Gastroesophageal sphincter (tissue), 4 donors: ENCODE measurements around the gene DNAJB12. TPM values are rescaled to one million over a fixed set of nuclear protein-coding genes. Genes with fewer than 3 reads are reported as not detected.

Experiments
- ATAC-seq: fragments of 150-250 bp; one replicate; pipeline ENCODE4 v1.9.1; 2016; ENCODE audit warnings: mild to moderate bottlenecking, moderate library complexity
- H3K27ac ChIP-seq, 4 donors: fragments of 200-600 bp; sonication (generic) in 3 of 4; 1 replicate in 3 of 4; 2 replicates in 1 of 4; pipeline ENCODE4 v1.5.1; 2016 to 2019
- H3K27me3 ChIP-seq: fragments of 200-600 bp; sonication (generic); one replicate; pipeline ENCODE4 v1.5.1; 2019
- H3K36me3 ChIP-seq, 2 donors: fragments of 200-600 bp; sonication (generic); one replicate each; pipeline ENCODE4 v1.5.1; 2019; ENCODE audit warnings: control low read depth in 1 of 2
- H3K4me1 ChIP-seq, 3 donors: fragments of 200-600 bp; sonication (generic); 1 replicate in 2 of 3; 2 replicates in 1 of 3; pipeline ENCODE4 v1.5.1; 2016 to 2019; ENCODE audit warnings: control low read depth in 2 of 3
- H3K4me3 ChIP-seq, 2 donors: fragments of 200-600 bp; sonication (generic); one replicate each; pipeline ENCODE4 v1.5.1; 2019; ENCODE audit warnings: mild to moderate bottlenecking in 1 of 2, moderate library complexity in 1 of 2
- H3K9me3 ChIP-seq, 3 donors: fragments of 200-600 bp; sonication (generic); one replicate each; pipeline ENCODE4 v1.5.1; 2017 to 2019; ENCODE audit warnings: control low read depth in 2 of 3
- EP300 ChIP-seq: sonication (generic); formaldehyde crosslinking; IDR thresholded peaks from one replicate; pipeline ENCODE4 v1.6.1; 2017; ENCODE audit warnings: antibody characterized with exemption, mild to moderate bottlenecking
- POLR2A ChIP-seq, 2 donors: fragments of 450-650 bp; IDR thresholded peaks; one replicate each; pipeline ENCODE4 v1.6.1; 2017; ENCODE audit warnings: antibody characterized with exemption in 2 of 2, mild to moderate bottlenecking in 2 of 2, moderate library complexity in 1 of 2
- POLR2AphosphoS5 ChIP-seq: sonication (generic); formaldehyde crosslinking; IDR thresholded peaks from one replicate; pipeline ENCODE4 v1.6.1; 2017; ENCODE audit warnings: antibody characterized with exemption
- WGBS, 2 donors: methylation state at CpG; one replicate each; pipeline ENCODE4 v1.1.5; 2018; ENCODE audit warnings: low coverage in 1 of 2; 5-methylcytosine and 5-hydroxymethylcytosine counted together
- small RNA-seq, 4 donors: library from RNA; depleted of rRNA; stranded (forward); fragments of <200 nt; gene quantifications; one replicate each; pipeline ENCODE3, GENCODE V24; 2016
- total RNA-seq, 4 donors: library from RNA; depleted of rRNA; stranded (reverse); fragments of >200 nt; gene quantifications; one replicate each; pipeline ENCODE4 v1.1.0, GENCODE V29; 2016
- TF ChIP-seq, protein P1 (sequence below), 4 experiments: fragments of 200-600 bp in 2 of 4; fragments of 450-650 bp in 2 of 4; sonication (generic) in 1 of 4; IDR thresholded peaks; one replicate each; pipeline ENCODE4 v1.5.1; 2017 to 2019; ENCODE audit warnings: antibody characterized with exemption in 4 of 4, mild to moderate bottlenecking in 2 of 4, moderate library complexity in 2 of 4

Gene DNAJB12
- total RNA-seq, 4 donors from 2014 or later, result 28.6 to 43.0 (median 33.4) TPM

DNA sequence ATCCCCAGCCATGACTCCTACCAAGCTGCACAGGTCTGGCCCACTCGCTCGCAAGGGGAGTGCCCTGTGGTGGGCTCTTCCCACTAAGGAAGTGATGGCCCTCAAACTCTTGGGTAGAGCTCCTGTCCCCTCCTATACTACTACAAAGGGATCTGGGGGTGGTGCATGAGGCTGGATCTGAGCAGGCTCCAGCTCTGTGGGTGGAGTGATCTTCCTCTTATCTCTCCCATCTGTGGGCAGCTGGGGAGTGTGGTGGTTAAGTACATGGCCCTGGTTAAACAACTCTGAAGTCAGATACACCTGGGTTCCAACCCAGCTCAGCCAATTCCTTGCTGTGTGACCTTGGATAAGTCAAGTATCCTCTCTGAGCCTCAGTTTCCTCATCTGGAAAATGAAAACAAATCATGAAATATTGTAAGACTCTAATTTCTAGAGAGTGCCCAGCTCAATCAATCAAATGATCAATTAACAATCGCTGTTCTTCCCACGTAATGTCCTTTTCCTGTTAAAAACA, 63.6 kb downstream of the DNAJB12 start:
- 86 to 100% methylated on average over 2 of the region's 4 CpGs for WGBS, 2 donors
- no peak for ATAC-seq
- H3K36me3 ChIP-seq, result no peaks in the 10 kb centered on the region
- no peak overlapping the region for H3K4me3 ChIP-seq
- H3K9me3 ChIP-seq, result no peaks in the 10 kb centered on the region
- H3K4me1 ChIP-seq, result peaks cover 0 to 6% (median 0%) of the 10 kb centered on the region in 3 donors
- H3K27me3 ChIP-seq, result no peaks in the 10 kb centered on the region
- H3K27ac ChIP-seq, result no peak overlapping the region
- TF ChIP-seq EP300 (no peak), POLR2A (IDR thresholded peaks at IDR 0.05) (no peak), POLR2AphosphoS5 (no peak)
- TF ChIP-seq, protein P1, sequence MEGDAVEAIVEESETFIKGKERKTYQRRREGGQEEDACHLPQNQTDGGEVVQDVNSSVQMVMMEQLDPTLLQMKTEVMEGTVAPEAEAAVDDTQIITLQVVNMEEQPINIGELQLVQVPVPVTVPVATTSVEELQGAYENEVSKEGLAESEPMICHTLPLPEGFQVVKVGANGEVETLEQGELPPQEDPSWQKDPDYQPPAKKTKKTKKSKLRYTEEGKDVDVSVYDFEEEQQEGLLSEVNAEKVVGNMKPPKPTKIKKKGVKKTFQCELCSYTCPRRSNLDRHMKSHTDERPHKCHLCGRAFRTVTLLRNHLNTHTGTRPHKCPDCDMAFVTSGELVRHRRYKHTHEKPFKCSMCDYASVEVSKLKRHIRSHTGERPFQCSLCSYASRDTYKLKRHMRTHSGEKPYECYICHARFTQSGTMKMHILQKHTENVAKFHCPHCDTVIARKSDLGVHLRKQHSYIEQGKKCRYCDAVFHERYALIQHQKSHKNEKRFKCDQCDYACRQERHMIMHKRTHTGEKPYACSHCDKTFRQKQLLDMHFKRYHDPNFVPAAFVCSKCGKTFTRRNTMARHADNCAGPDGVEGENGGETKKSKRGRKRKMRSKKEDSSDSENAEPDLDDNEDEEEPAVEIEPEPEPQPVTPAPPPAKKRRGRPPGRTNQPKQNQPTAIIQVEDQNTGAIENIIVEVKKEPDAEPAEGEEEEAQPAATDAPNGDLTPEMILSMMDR (IDR thresholded peaks at IDR 0.05), result no peak

GRCh38 chr10:72285972-72286521, 68.7 kb downstream of the DNAJB12 start:
- H3K4me3 ChIP-seq, result no peak overlapping the region
- TF ChIP-seq EP300 (no peak), POLR2A (IDR thresholded peaks at IDR 0.05) (no peak), POLR2AphosphoS5 (no peak)
- TF ChIP-seq, protein P1 (IDR thresholded peaks at IDR 0.05), result no peak
- peaks cover 0 to 10% (median 0%) of the 10 kb centered on the region in 3 donors for H3K4me1 ChIP-seq
- no peaks in the 10 kb centered on the region for H3K9me3 ChIP-seq
- WGBS, 2 donors, result 26 to 38% methylated on average over 7 of the region's 14 CpGs
- H3K36me3 ChIP-seq, result no peaks in the 10 kb centered on the region
- peak overlapping the region in 1 of 4 donors; percentile 39 for H3K27ac ChIP-seq
- no peaks in the 10 kb centered on the region for H3K27me3 ChIP-seq
- no peak for ATAC-seq

- Histone ChIP-seq H3K36me3 (no peaks in the 10 kb centered on the region), H3K4me3 (no peak overlapping the region), H3K27ac (no peak overlapping the region), H3K4me1 (peaks cover 0 to 10% (median 0%) of the 10 kb centered on the region in 3 donors), H3K9me3 (no peaks in the 10 kb centered on the region), H3K27me3 (no peaks in the 10 kb centered on the region)
- TF ChIP-seq POLR2A (IDR thresholded peaks at IDR 0.05) (no peak), EP300 (no peak), POLR2AphosphoS5 (no peak)
- TF ChIP-seq, protein P1 (IDR thresholded peaks at IDR 0.05), result no peak
- no peak for ATAC-seq
- 66 to 100% methylated on average over 2 to 3 of the region's 3 CpGs for WGBS, 2 donors
Observed at GRCh38 chr10:72283131-72283530, 71.6 kb downstream of the DNAJB12 start.

Small RNAs within 50 kb of the gene (small RNA-seq; reads per million reads assigned to genes)
- gene RNU6-805P, result 0 reads per million in 4 donors

Other genes with a start within 250 kb of the DNAJB12 start
- 100 to 1,000 TPM; 133 to 196 (median 156) TPM for gene ANAPC16, start 138.9 kb downstream of the DNAJB12 start, total RNA-seq
- 10 to 100 TPM; 24.4 to 42.4 (median 35.2) TPM for gene ASCC1, start 138.6 kb downstream of the DNAJB12 start, total RNA-seq
- gene DDIT4, start 81.0 kb downstream of the DNAJB12 start, total RNA-seq, result 100 to 1,000 TPM; 129 to 189 (median 133) TPM